GM19328 (cell line): ENCODE measurements around the gene BRF1.
"Not testable (repeated sequence)": the region's sequence is repeated elsewhere in the genome, so short reads cannot be mapped to it uniquely, and the experiment has no call there.

Source experiments
- ATAC-seq: cut with Tn5 transposase; IDR thresholded peaks from one replicate; pipeline ENCODE4 v1.9.1; 2021; ENCODE audit warnings: mild to moderate bottlenecking, moderate library complexity; ENCODE audit not compliant: unreplicated experiment

The BRF1 gene

GRCh38 chr14:105316968-105317510 is 16.2 kb upstream of the BRF1 start:
- ATAC-seq = no peak

- ATAC-seq = no peak
Observed at GRCh38 chr14:105316577-105316941, 15.8 kb upstream of the BRF1 start.

- ATAC-seq = no peak
Observed at GRCh38 chr14:105315941-105316576, 15.3 kb upstream of the BRF1 start.

- ATAC-seq = peak; percentile 20
Observed at GRCh38 chr14:105315211-105315721, 14.5 kb upstream of the BRF1 start.

- ATAC-seq = peak; percentile 70
Observed at GRCh38 chr14:105314287-105315200, 13.7 kb upstream of the BRF1 start, which contains the start of gene PACS2. PACS2 (plus strand) TSS chr14:105314748; CDS start chr14:105314919, 171 bp downstream.

- ATAC-seq = no peak
Observed at GRCh38 chr14:105313381-105314286, 12.8 kb upstream of the BRF1 start.

- ATAC-seq = no peak
Observed at GRCh38 chr14:105312973-105313372, 12.2 kb upstream of the BRF1 start.

GRCh38 chr14:105311838-105312237 is 11.0 kb upstream of the BRF1 start:
- no peak for ATAC-seq

GRCh38 chr14:105309371-105309770 is 8.6 kb upstream of the BRF1 start:
- ATAC-seq = no peak

- ATAC-seq = no peak
Observed at GRCh38 chr14:105307052-105307727, 6.4 kb upstream of the BRF1 start.

GRCh38 chr14:105305791-105306190 is 5.0 kb upstream of the BRF1 start:
- ATAC-seq = no peak

GRCh38 chr14:105305345-105305744 is 4.5 kb upstream of the BRF1 start:
- ATAC-seq = no peak

GRCh38 chr14:105304565-105304964 is 3.8 kb upstream of the BRF1 start:
- no peak for ATAC-seq

- no peak for ATAC-seq
Observed at GRCh38 chr14:105303949-105304348, 3.1 kb upstream of the BRF1 start.

- ATAC-seq = not testable (repeated sequence)
Observed at GRCh38 chr14:105301915-105302249, 1.1 kb upstream of the BRF1 start.

GRCh38 chr14:105301103-105301914 is 508 bp upstream of the BRF1 start:
- ATAC-seq = peak; percentile 54

GRCh38 chr14:105299654-105300541 is 903 bp downstream of the BRF1 start:
- ATAC-seq = peak; percentile 4

GRCh38 chr14:105297311-105297710 is 3.5 kb downstream of the BRF1 start:
- ATAC-seq = not testable (repeated sequence)
